ENCODE data around the gene TADA2A.

DNA sequence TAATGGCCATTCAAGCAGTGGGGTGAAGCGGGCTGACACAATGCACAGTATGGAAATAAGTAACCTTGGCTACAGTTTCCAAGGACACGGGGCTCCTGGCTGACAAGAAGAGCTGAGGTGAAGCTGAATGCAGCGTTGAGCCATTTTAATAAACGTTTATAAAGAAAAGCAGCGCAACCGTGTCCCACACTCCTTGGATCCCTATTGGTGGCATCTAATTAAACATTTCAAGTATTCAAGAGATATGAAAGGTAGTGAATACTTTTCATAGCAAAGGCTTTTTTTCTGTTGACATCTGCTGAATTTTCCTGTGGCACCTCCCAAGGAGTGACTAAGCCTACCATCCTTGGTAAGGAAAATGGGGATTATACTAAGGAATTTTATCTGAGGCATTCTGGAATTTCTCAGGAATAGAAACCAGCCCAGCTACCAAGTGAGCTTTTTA is 109.5 kb downstream of the TADA2A start:
- TF ChIP-seq, protein P1, sequence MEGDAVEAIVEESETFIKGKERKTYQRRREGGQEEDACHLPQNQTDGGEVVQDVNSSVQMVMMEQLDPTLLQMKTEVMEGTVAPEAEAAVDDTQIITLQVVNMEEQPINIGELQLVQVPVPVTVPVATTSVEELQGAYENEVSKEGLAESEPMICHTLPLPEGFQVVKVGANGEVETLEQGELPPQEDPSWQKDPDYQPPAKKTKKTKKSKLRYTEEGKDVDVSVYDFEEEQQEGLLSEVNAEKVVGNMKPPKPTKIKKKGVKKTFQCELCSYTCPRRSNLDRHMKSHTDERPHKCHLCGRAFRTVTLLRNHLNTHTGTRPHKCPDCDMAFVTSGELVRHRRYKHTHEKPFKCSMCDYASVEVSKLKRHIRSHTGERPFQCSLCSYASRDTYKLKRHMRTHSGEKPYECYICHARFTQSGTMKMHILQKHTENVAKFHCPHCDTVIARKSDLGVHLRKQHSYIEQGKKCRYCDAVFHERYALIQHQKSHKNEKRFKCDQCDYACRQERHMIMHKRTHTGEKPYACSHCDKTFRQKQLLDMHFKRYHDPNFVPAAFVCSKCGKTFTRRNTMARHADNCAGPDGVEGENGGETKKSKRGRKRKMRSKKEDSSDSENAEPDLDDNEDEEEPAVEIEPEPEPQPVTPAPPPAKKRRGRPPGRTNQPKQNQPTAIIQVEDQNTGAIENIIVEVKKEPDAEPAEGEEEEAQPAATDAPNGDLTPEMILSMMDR (conservative IDR thresholded peaks at IDR 0.05; ENCODE audit: low read length), result no peak
- TF ChIP-seq EZH2phosphoT487 (IDR thresholded peaks at IDR 0.05; ENCODE audit: borderline replicate concordance, low read depth, low read length), result no peak
